ENCODE data around the gene CD82. TPM values are rescaled to one million over a fixed set of nuclear protein-coding genes. Genes with fewer than 3 reads are reported as not detected.

CD82 gene
- total and polyA plus RNA-seq, 2 of the 13 experiments (the other 11 are each of a cell fraction or from before 2014, with no cell fraction given) = 0.05 TPM; not detected in 1

GRCh38 chr11:44654596-44654995, 89.1 kb downstream of the CD82 start:
- no peaks in the 10 kb centered on the region for H4K20me1 ChIP-seq (ENCODE audit: insufficient read depth, low read length)
- H3K4me3 ChIP-seq (replicated peaks in 1 of 3; ENCODE audit: insufficient read depth in 1 of 3, low read depth in 2 of 3, low read length in 3 of 3) = no peak overlapping the region
- H2AFZ ChIP-seq (ENCODE audit: low read length) = no peak overlapping the region
- no peaks in the 10 kb centered on the region for H3K4me1 ChIP-seq (ENCODE audit: insufficient read depth, low read length)
- no peak overlapping the region for H3K4me2 ChIP-seq (ENCODE audit: low read depth, low read length)
- H3K9ac ChIP-seq (ENCODE audit: insufficient read depth, low read depth, low read length) = no peak overlapping the region
- no peaks in the 10 kb centered on the region for H3K79me2 ChIP-seq (ENCODE audit: insufficient read depth, low read length)
- no peaks in the 10 kb centered on the region; a peak in 1 of 5 replicates for H3K27me3 ChIP-seq (ENCODE audit: control insufficient read depth in 1 of 2, insufficient read depth in 2 of 2, low read length in 2 of 2)
- in situ Hi-C loops (cut with HindIII; ENCODE audit: extremely low pct_ligation_motif_present, low pct_unique_long_range_greater_than_20kb) = no loop called here
- no peaks in the 10 kb centered on the region for H3K36me3 ChIP-seq (replicated peaks in 1 of 2; ENCODE audit: control insufficient read depth in 1 of 2, insufficient read depth in 2 of 2, low read length in 2 of 2)
- ChIA-PET POLR2A (no interaction called here), CTCF (ENCODE audit: low intra/inter-chr PET ratio, low total read pairs) (no interaction called here)
- H3K27ac ChIP-seq (ENCODE audit: extremely low read length, insufficient read depth, low read length) = no peak overlapping the region
- no peak for FAIRE-seq
- TF ChIP-seq CENPX (CRISPR knock-in tag; IDR thresholded peaks at IDR 0.05) (no peak), SMAD3 (CRISPR knock-in tag; IDR thresholded peaks at IDR 0.05) (no peak), ZNF580 (CRISPR knock-in tag; IDR thresholded peaks at IDR 0.05; ENCODE audit: borderline replicate concordance, low read depth) (no peak), CHCHD3 (CRISPR knock-in tag; IDR thresholded peaks at IDR 0.05) (no peak), ARNT2 (CRISPR knock-in tag; IDR thresholded peaks at IDR 0.05; ENCODE audit: low read depth) (no peak), CENPBD1 (CRISPR knock-in tag; IDR thresholded peaks at IDR 0.05; ENCODE audit: borderline replicate concordance, low read depth) (no peak), EP300 (IDR thresholded peaks at IDR 0.05; ENCODE audit: low read depth in 2 of 2, low read length in 2 of 2) (no peak), EP300 (CRISPR knock-in tag; IDR thresholded peaks at IDR 0.05; ENCODE audit: borderline replicate concordance) (no peak), ZKSCAN5 (CRISPR knock-in tag; IDR thresholded peaks at IDR 0.05) (no peak), ZFP1 (CRISPR knock-in tag; IDR thresholded peaks at IDR 0.05) (no peak), ZNF7 (CRISPR knock-in tag; IDR thresholded peaks at IDR 0.05) (no peak)
- 25% methylated on average over 1 of the region's 10 CpGs for WGBS (ENCODE audit: low lambda C conversion rate)
- no peak for DNase-seq (ENCODE audit: low spot score)
- intact Hi-C loops (cut with micrococcal nuclease; ENCODE audit: unreplicated experiment) = no loop called here
- no TSS peak for BruUV-seq (replicated peaks)
- no peak for ATAC-seq
- H3K9me3 ChIP-seq (ENCODE audit: low read length) = no peaks in the 10 kb centered on the region
